HG02943 (cell line): ENCODE measurements around the gene MOB2.
A peak's percentile ranks its signal among the peaks of the same experiment; 100 is the strongest.

Source experiments
- ATAC-seq: cut with Tn5 transposase; IDR thresholded peaks from one replicate; pipeline ENCODE4 v1.9.1; 2021; ENCODE audit warnings: mild to moderate bottlenecking, low read depth, moderate library complexity; ENCODE audit not compliant: unreplicated experiment

Gene MOB2

GRCh38 chr11:1486054-1486825, at the start of gene MOB2:
TSS of gene MOB2 (minus strand) at chr11:1486779. CDS start at chr11:1486556, 223 bp downstream.
- ATAC-seq = no peak

- no peak for ATAC-seq
These were observed 48.1 kb upstream of the MOB2 start for GRCh38 chr11:1534682-1535081.

DNA sequence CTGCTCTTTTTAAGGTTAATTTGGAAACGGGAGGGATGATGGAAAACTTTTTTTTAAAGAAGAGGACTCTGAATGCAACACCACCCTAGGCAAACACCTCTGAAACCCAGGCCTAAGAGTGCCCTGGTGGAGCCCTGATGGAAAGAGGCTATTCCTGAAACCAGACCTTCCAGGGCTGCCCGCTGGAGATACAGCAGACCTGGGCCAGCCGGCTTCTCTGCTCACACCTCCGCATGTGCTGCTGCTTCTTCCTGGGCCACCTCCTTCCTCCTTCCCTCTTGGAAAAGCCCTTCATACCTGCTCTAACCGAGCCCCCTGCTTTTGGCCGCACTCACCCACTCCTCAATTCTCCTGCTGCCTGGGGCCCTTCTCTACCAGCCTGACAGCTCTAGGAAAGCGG, 47.6 kb upstream of the MOB2 start:
- no peak for ATAC-seq

DNA sequence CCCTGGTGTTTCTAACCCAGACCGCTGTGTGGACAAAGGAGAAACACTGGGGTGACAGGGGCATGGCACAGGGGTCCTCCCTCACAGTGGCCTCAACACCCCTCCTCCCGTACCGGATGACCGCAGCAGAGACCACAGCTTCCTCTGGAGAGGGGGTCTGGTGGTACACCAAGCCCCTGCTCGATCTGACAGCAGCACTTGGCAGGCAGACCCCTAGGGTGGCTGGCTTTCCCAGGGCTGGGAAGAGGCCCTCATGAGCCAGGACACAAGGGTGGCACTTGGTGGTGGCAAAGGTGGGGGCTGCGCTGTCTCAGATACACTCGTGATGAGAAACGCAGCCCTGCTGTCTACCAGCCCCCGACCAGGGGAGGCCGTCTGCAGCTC, 46.8 kb upstream of the MOB2 start:
- no peak for ATAC-seq

DNA sequence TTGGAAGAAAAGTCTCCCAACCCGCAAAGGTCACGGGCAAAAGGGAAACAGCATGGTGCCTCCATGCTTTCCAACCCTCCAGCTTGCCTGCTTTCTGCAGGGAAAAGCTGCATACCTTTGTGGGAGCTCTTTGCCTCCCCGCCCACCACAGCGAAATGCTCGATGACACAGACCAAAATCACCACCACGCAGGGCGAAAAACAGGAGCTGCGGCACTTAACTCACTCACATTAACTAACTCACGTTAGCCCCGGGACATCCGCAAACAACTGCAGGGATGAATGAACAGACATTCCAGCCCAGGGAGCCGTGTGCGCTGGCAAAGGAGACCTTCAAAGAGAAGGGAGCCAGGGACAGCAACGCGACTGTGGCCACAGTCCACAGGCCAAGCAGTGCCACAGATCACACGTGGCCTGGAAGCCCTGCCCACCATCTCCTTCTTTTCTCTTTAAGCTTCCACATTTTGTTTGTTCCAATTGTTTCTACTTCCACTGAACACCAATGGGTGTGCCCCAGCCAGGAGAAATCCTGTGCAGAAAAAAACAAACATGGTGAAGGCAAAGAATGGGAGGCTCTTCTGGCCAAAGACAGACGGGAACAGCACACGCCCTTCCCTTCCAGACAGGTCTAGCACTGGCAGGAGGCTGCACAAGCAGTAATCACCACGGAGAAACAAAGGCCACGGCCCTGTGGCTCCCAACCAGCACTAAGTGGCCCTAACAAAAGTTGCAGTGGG, 46.2 kb upstream of the MOB2 start:
- ATAC-seq = no peak

DNA sequence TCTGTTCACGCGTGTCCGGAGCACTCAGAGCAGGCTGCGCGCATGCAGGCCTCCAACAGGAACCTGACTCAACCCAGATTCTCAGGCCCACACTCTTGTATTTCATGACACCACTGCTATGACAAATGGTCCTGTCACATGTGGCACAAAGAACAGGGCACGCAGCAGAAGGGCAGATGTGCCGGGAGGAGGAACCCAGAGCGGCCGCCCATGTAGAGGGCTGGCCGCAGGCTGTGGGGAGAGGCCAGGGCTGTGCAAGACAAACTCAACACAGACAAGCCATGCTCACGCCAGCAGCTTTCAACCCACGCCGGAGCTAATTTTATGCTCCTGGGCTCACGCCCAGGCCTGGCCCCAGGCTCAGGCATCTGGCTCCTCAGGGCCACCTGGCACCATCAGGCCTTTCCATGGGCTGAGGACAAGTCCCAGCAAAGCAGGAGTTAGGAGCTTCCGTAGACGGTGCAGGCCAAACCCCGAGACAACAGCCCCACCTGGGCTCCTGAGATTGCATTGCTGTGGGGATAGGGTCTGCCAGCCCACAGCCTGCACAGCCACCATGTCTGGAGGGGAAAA, 45.5 kb upstream of the MOB2 start:
- ATAC-seq = no peak

GRCh38 chr11:1531449-1532013, 45.0 kb upstream of the MOB2 start:
- ATAC-seq = no peak

DNA sequence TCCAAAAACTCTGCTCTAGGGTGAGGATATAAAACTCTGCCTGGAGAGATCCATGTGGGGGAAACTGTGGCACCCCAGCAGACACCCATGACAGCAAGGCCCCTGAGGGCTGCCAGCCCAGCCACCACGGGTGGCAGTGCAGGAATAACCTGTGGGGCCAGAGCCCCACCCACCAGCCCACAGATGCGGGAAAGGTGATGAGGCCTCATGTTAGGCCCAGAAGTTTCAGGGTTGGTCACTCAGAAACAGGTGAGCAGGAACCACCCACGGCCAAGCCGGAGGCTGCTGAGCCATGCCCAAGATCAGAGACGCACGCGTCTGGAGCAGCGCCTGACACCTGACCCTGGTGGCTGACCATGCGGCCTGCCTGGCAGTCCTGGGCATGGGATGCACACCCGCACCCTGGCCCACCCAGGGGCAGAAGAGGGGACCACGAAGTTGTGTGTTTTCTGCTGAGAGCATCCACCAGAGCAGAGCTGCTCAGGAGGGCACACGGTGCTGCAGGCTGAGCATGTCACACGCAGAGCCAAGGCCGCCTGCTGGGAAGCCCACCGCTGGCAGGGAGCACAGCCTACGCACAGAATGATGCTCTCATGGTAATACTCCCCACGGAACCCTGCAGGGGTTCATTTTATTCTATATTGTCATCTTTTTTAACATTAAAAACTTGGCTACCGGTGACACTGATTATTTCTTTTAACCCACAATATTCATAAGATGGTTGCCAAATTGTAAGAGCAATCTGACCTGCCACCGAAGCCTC, 44.3 kb upstream of the MOB2 start:
- ATAC-seq = no peak

- no peak for ATAC-seq
These were observed 43.2 kb upstream of the MOB2 start for GRCh38 chr11:1529774-1530173.

DNA sequence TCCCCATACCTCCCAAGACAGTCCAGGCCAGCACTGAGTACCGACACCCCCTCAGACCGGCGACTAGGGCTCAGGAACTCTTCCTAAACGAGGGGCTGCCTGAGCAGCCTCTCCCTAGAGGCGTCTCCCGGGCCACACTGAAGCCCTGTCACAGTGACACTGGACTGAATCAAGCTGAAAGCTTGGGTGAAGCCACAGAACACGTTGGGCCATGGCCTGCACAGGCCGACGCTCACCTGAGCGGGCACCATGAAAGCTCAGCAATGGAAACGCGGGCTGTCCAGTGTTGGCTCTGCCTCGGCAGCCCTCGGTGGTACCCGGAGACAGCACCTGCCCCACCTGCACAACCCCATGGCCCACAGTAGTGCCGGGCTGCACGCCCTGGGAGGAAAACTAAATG, 42.7 kb upstream of the MOB2 start:
- ATAC-seq = no peak

GRCh38 chr11:1528710-1529109, 42.1 kb upstream of the MOB2 start:
- no peak for ATAC-seq

DNA sequence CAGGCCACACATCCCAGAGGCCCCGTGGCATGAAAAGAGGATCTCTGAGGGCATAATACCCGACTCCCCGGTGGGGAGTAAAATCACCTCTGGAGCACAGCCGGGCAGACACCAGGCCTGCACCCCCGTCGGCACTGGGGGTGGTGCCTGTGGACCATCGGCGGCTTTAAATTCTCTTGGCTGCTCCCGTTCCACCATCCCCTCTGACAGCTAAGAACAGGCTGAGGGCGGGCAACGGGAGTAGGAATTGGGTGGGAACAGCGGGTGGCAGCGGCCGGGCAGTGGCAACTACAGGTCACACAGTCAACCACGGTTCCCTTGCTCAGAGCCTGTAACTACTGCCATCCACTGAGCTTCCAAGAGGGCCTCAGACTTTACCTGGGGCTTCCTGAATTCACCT, 40.2 kb upstream of the MOB2 start:
- ATAC-seq = no peak

DNA sequence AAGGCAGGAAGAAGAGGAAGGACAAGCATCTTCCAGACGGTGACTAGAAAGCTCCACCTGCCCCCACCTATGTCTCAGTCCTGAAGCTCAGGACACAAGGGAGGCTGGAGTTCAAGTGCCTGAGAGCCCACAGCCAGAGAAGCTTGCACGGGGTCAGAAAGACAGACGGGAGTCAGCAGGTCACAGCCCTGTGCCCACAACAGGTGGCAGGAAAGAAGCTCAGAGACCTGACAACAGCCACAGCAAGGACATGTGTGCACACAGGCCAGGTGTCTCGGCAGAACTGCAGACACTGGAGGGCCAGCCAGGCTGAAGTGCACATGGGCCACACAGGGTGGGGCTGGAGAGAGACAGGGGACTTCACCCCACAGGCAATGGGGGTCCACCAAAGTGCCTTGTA, 37.2 kb upstream of the MOB2 start:
- ATAC-seq = no peak

DNA sequence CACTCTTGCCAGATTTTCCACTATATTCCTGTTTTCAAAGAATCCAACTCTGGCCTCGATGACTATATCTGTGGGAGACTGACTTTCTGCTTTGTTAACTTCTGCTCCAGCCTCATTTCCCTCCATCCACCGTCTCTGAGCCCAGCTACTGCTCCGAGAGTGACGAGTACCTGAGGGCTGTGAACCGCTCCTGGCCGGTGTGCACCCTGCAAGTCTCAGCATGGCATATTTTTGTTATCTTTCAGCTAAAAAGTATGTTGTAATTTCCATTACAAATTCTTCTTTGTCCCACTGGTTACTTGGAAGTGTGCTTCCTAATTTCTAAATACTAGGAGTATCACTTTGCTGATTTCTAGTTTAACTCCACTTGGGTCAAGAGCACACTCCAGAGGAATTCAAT, 36.5 kb upstream of the MOB2 start:
- ATAC-seq = no peak

DNA sequence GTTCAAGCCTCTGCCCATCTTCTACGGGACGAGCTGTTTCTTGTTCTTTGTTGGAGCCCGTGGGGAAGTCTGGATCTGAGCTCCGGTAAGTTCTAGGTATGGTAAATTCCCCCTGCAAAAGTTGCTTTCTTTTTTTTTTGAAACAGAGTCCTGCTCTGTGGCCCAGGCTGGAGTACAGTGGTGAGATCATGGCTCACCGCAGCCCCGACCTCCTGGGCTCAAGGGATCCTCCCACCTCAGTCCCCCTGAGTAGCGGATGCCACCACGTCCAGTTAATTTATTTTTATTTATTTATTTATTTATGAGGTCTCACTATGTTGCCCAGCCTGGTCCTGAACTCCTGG, 35.5 kb upstream of the MOB2 start:
- no peak for ATAC-seq

GRCh38 chr11:1521382-1522080, 35.0 kb upstream of the MOB2 start:
- peak; percentile 89 for ATAC-seq

DNA sequence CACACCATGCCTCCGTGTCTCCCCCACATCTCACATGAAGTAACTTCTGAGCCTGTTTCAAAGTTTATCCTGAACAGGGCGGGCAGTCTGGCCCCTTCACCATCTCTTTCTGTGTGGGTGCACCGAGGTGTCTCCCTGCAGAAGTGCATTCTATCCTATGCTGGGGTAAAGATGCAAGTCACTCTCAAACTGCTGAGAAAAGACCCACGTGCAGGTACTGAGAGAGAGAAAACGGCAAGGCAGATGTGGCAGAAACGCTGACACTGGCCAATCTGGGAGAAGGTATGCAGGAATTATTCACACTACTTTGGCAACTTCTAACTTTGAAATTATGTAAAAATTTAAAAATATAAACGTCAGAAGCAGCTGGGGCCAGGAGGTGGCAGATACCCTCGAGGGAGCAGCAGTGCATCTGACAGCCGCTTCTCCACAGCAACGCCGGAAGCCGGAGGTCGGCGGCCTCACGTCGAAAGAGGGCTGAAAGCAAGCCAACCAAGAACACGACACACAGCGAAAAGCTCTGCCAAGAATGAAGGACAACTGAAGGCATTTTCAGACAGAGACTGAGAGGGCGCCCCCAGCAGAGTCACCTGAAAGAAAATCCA, 34.2 kb upstream of the MOB2 start:
- ATAC-seq = no peak

DNA sequence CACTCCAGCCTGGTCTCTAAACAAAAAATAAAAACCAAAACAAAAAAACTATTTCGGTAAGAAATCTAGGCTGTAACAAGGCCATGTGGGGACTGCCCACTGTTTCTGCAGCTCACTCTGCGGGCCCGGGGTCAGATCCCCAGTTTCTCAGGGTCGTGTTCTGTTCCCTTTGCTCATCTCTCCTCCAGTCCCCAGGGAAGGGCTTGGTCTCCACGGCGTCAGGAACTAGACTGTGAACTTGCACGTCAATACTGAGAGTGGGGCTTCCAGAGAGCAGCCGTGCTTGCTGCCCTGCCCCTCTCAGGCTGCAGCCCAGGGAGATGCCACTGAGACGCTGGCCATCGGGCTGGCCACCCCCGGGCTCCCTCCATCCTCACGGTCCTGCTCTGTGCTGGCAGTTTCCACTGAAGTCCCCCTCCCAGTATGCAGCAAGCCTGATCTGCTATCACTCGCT, 33.7 kb upstream of the MOB2 start:
- no peak for ATAC-seq
